ENCODE measurements around the gene NOS1AP.
"Not testable (repeated sequence)": the region's sequence is repeated elsewhere in the genome, so short reads cannot be mapped to it uniquely, and the experiment has no call there.

Gene NOS1AP

DNA sequence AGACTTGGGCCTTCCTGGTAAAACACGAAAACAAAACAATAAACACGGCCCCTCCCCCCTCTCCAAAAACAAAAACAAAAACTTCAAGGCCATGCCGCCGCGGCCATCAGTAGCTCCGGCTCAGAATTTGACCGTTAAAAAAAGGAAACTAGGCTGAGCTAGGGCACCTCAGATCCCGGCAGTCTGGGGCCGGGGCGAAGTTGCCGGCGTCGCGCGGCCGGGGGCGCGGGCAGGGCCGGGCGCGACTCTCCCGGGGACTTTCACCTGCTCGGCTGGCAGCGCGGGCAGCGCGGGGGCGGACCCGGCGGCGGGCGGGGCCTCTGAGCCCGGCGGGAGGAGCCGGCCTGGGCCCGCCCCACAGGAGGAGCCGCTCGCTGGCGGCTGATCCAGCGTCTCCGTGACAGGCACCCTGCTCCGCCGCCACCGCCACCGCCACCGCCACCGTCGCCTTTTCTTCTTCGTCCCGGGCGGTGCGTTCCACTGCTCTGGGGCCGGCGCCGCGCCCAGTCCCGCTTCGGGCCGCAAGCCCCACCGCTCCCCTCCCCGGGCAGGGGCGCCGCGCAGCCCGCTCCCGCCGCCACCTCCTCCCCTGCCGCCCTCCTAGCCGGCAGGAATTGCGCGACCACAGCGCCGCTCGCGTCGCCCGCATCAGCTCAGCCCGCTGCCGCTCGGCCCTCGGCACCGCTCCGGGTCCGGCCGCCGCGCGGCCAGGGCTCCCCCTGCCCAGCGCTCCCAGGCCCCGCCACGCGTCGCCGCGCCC, at the start of gene NOS1AP:
TSS of gene NOS1AP (plus strand) at position 358 of the 760 bp plus-strand sequence. CDS start 487 bp downstream, outside the sequence.
- peak; percentile 79 to 82 for DNase-seq

DNA sequence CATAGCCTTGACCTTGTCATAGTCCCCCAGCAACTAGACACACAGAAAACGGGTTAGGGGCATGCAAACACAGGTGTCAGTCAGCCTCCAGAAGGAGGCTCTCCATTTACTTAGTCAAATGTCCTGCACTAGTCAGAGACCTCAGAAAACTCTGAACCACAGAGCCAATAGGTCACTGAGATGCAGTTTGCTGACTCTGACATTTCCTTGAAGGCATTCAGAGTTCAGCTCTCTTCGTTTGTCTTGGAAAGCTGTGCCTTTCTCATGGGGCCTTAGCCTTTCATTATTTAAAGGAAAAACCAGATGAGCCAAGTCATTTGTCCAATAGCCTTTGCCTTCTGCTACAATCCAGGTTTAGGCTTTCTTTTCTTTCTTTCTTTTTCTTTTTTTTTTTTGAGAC, 49.3 kb upstream of the NOS1AP start:
- no peak for DNase-seq

DNA sequence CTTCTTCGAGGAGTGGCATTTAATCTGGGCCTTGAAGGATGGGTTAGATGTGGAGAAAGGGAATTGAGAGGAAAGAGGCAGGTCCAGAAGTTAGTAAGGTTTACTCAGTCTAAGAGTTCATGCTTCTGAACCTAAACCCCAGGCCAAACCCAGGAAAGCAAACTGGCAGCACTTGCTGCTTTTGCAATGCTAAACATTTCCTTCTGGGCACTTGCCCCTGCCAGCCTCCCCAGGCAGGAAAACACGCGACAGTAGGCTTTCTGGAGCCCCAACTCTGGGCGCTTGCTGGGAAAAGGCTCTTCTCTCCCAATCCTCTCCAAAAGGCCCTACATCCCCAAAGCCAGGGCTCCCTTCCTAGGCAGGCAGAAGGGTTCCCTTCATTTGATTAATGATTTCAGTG, 48.4 kb upstream of the NOS1AP start:
- no peak for DNase-seq

DNA sequence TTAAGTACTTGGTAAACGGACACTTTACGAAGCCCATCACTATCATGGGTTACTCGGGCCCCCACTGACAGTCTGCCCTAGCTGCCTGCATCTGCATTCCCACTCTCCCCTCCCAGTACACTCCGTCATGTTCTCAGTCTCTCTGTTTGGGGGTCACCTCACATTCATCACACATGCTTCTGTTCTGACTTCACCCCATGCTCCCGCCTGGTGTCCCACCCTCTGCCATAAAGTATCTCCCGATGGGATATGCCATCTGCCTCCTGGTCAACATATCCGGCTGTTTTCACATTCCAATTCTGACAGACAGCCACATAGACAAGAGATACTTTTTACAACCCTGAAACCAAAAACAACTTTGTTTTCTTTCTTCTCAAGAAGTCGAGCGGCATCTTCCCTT, 46.9 kb upstream of the NOS1AP start:
- DNase-seq: no peak

DNA sequence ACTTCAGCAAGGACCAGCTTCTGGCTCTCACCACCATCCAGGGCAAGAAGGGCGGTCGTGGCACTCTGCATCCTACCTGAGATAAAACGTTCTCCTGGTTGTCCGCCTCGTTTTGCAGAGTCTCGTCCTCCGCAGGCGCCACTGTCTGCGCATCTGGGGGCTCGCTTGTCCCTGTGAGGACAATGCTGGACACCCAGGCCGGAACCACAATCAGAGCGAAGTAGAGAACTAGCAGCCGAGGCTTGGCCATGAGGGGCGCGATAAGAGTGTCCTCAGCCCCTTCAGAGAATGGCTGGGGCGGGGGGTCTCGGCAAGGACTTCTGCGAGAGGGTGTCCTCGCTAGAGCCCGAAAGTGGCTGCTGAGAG, 46.3 kb upstream of the NOS1AP start:
- no peak for DNase-seq

DNA sequence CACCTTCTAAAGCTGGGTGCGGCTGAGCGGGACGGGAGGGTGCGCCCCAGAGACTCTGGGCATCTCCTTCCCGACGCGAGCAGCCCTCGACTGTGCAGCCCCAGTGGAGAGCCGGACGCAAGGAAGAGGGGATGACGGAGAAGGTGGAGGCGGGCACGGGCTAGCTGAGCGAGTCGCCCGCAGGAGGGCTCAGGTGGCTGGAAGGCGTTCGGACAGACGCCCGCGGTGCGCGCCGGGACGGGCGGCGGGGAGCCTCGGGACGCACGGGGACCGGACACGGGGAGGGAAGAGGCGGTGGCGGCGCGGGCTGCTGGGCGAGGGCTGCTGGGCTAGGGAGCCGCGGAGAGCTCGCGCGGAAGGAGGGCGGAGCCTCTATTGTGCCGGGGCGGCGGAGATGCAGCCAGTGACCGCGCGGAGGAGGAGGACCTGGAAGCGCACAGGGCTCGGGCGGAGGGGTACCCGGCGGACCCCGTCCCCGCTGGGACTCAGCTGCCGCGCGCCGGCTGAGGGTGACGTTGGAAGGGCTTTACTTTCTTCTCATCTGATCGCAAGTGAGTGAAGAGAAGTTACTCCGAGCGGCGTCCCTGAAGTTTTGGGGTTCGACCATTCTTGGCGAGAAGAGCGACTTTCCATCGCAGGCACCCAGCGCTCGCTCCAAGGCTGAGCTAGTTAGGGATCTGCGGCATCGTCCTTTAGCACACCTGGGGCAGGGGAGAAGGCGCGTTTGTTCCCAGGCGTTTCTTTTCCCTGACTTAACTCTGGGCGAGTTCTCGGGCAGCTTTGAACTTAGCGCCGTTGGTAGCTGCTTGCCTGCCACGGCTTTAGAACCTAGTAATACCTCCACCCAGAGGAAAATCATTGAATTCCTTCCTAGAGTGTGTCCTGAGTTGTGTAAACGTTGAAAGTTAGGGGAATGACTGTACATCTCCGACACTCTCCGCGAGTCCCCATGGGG, 45.7 kb upstream of the NOS1AP start, which contains the start of gene OLFML2B:
TSS of gene OLFML2B (minus strand) at position 323 of the 955 bp plus-strand sequence. CDS start 439 bp downstream, outside the sequence.
- peak; percentile 57 to 67 for DNase-seq

DNA sequence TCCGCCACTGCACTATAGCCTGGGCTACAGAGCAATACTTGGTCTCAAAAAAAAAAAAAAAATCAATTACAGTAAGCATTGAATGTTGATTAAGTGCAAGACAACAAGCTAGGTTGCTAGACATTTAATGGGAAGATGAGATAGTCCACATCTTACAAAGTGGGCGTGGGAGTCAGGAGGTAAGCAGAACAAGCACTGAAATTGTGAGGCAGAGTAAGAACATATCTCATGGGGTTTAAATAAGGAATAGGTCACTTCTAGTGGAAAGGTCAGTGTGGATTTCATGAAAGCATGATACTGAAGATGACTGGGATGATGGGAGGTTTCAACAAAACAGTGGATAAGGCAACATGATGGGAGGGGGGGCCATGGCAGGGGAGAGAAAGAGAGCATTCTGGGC, 44.0 kb upstream of the NOS1AP start:
- DNase-seq: no peak

DNA sequence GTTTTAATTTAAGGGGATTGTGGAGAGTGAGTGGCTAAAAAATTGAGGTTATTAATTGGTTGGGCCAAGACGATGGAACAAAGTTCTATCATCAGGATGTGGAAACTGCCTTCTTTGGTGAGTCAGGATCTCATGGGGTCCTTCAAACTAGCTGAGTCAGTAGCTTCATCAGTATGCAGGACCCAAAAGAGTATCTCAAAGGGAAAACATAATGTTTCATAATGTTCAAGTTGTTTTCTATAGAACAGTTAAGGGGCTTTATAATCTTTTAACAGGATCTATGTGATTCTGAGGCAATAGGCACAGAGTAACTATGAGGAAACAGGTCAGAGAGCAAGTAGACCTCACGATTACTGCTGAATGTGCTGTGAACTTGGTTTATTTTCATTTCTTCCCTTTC, 42.6 kb upstream of the NOS1AP start:
- no peak for DNase-seq

DNA sequence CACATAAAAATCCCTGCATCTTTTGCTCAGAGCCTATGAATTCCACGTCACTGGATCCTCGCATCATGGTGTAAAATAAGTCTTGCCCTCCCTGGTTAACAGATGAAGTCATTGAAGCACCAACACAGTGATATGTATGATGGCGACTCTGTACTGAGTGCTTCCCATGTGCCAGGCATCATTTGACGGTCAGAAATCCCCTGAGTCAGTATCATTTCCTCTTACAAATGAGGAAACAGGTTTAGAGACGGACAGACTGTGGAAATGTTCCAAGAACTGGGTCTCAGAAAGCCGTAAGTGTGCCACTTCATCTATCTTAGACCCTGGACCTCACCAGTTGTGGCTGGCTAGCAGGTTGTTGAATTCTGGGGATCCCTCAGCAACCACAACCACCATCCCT, 40.8 kb upstream of the NOS1AP start:
- DNase-seq: no peak

DNA sequence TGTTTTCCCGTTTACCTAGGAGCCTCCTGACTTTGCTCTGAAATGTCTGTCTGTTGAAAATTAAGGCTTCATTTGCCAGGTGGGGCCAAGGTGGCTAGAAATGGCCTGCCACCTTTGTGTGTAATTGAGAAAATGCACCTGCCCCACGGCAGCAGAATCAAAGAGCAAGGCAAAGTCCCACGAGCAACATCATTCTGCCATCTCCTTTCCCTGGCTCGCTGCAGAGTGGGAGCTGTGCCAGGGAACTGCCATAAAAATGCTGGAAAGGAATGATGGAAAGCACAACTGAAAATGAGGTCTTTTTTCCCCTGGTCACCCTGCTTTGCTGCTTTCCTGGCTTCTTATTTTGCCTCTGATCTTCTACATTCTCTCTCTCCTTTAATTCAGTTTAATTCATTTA, 40.3 kb upstream of the NOS1AP start:
- DNase-seq: no peak

DNA sequence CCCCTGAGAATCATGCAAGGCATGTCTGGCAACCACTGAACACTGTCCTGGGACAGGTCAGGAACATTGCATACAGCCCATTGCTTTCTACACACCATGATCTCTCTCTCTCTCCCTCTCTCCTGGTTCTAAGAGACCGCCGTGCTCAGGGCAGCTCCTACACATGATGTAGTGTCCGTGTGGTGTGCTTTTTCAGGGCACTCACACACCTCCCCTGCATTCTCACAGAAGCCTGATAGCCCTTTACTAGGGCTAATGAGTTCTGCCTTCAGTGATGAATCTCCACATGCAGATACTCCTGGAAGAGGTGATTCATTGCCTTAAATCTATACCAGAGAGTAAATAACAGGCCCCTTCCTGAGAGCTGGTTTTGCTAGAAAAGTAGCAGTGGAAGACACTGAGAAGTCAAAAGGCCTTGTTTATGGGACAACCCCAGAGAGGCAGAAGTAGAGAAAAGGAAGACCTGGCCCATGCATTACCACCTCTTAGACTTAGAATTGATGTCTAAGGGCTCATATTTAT, 38.7 kb upstream of the NOS1AP start:
- no peak for DNase-seq

DNA sequence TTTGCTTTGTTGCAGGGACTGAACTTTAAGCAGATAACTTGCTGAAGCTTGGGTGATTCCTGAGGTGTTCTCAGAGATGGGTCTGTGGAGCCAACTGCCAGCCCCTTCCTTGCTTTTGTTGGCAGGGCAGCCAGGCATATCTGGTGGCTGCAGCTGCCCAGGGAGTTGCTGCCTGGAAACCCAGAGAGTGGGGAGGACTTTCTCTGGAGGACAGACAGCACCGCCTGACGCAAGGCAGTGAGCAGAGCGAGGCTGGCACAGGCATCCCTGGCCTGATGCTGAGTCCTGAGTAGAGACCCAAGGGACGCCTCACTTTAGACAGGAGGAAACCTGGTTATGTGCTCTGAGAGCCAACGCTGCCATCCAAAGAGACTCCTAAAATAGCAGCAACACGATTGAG, 36.1 kb upstream of the NOS1AP start:
- no peak for DNase-seq

DNA sequence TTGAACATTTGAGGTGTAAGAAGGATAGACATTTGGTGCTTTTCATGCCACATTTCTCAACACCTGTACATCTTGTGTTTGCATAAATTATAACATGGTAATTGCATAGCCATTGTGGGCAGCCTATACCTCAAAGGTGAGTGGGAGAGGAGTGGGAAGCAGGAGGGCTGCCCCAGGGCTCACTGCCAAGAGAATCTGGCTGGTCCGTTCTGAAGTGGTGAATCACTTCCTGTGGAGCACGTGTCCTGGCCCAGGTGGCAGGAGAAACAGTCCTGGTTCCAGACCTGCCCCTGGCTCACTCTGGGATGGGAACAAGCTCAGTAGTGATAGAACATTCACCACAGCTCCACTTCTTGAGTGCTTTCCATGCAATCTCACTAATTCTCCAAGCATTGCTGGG, 34.2 kb upstream of the NOS1AP start:
- peak; percentile 9 to 15 for DNase-seq

DNA sequence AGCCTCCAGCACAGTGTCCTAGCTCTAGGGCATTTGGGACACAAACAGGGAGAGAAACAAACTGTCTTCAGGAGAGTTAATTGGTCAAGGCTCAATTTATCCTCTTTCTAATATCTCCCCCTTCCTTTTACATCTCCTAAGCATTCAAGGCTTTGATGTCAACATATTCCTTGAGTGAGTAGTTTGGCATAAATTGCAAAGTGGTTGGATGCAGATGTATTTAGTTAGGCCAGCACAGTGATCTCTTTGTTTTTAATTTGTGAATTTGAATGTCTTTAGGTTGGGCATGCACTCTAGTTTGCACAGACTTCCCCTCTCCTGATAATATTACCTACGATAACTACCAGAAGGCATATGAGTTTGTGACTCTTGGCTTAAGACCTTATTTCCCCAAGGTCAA, 33.3 kb upstream of the NOS1AP start:
- no peak for DNase-seq

DNA sequence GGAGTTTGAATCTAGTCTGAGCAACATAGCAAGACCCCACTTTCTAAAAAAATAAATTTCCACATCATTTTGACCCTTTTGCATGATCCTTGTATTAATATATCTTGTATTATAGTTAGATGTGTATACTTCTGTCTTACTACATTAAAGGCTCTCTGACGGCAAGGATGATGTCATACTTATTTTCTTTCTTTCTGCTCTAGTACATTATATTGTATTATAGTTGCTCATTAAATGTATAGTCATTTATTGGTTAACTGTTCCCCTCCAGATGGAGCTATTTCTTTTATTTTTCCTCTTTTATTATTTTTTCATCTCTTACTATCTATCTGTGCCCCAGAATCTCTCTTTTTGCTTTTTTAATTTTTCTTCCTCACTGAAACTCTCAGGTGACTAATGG, 30.9 kb upstream of the NOS1AP start:
- DNase-seq: no peak

DNA sequence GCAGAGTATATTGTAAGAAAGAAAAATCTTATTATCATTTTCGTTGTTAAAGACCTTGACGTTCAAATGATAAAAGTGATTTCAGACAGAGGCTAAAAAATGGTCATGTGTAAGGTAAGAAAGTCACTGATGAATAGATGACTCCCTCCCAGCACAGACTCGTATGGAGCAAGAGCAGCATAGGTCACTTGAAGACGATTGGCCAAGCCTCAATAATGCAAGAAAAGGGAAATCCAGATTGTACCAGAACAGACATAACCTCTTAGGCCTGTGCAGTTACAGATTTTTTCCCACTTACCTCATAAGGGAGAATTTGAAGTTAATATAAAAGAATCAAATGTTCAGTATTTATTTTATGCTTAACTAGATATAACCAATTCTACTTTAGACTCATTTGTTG, 29.5 kb upstream of the NOS1AP start:
- no peak for DNase-seq

DNA sequence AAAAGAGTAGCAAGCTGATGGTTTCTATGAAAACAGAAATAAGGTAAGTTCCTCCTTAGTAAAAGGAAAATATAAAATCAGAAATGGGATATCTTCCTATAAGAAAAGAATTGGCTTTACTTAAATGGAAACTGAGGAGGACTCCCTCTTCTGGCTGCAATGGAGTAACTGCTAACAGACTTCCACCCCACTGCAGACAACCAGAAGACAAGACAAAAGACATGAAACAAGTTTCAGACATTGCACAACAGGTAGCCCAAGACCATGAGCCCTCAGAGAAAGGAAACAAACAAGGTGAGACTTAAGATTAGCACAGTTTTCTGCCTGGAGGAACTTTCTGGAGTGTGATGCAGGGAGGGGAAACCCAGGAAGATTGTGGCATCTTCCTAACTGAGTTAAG, 28.8 kb upstream of the NOS1AP start:
- no peak for DNase-seq

DNA sequence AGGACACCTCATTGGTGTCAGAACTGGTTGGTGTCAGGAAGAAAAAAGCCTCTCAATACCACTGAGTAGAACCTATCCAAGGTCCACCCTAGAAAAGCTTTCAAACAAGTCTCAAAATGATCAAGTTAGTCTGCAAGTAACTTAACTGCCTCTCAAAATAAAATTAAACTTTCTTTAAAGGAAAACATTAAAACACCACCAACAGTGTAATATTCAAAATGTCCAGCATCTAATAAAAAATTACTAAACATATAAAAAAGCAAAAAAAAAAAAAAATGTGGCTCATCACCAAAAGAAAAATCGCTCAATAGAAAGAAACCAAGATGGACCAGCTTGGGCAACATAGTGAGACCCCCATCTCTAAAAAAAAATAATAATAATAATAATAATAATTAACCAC, 27.1 kb upstream of the NOS1AP start:
- no peak for DNase-seq

DNA sequence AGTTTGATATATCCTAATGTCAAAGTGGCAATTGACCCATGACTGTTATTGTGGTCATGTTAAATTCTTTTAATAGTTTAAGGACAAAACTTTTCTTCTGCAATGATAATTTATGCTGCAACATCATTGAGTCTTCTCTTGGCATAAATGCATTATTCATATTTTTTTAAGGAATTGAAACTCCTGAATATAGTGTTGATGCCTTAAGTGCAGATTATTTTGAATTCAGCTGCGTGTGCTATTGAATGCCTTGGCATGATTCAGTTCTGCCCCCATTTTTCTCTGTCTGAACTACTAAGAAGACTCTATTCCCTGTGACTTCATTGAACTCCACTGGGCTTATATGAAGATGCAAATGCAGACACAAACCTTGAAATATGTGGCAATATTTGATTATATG, 22.6 kb upstream of the NOS1AP start:
- DNase-seq: no peak

DNA sequence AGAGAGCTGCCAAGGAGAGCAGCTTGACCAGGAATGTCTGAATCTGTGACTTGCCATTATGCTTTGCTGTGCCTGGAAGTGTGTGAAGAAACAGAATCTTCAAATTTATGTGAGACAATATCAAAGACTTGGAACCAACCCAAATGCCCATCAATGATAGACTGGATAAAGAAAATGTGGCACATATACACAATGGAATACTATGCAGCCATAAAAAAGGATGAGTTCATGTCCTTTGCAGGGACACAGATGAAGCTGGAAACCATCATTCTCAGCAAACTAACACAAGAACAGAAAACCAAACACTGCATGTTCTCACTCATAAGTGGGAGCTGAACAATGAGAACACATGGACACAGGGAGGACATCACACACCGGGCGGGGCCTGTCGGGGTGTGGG, 15.5 kb upstream of the NOS1AP start:
- DNase-seq: not testable (repeated sequence)

DNA sequence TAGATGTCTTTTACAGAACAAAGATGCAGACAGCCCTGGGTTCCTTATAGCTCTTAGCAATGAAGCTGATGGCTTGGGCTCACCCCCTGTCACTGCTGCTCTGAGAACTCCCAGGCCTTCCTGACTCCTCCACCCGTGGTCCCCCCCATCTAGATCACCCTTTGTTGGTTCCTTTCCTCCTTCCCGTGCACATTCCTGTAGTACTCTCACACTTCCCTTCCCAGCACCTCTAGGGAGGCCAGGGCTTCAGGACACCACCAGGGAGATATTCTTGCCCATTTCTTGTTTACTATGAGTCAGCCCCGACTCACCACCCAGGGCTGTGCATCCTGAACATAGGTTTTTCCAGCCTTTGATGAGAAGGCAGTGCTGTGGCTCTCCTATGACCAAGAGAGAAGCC, 14.4 kb upstream of the NOS1AP start:
- DNase-seq: no peak

DNA sequence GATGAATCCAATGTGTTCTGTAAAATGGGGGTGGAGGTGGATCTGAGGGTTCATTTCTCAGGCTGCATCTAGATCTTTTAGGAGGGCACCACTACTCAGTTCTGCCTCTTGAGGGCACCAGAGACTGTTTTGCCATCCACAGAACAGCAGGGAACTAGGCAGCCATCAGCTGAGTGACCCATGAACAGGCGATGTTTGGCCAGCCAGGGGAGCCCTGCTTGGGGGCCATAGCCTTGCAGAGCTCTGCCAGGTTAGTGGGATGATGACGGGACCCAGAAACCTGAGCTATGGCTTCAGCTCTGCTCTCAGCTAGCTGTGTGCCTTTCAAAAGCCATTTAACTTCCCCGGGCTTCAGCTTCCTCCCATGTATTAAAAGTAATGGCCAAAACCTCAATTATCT, 13.4 kb upstream of the NOS1AP start:
- DNase-seq: peak; percentile 52 to 59

DNA sequence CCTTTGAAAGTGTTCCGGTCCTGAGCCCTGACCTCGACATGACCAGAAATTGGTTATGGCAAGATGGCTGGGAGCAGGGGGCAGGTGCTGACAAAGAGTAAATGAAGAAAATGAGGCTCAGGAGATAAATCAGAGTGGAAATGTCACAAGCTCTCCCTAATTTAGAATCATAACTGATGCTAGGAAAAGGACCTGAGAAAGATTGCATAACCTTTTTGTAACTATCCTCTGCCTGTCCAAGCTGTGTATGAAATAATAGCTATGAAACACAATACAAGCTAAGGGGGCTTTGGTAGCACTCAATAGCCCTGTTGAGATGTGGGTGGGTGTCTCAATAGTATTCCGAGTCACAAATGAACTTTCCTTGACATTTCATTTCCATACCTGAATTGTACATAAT, 12.9 kb upstream of the NOS1AP start:
- no peak for DNase-seq

DNA sequence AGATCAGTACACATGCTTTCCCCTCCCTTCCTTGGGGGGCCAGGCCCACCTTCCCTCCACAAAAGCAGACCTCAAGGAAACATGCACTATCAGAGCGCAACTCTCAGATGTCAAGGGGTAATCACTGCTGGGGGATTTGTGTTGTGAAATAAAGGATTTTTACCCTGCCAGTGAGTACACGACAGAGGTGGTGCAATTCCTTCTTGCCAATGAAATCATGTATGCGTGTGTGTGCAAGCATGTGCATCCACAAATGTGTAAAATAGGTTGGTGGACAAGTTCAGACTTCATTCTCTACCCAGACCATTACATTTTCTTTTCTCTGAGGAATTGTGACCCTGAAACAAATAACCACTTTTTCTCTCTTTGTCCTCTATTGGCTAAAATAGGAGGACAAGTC, 9.8 kb upstream of the NOS1AP start:
- DNase-seq: no peak
